ENCODE data around the gene HSPA1B.

GRCh38 chr6:31834367-31835250, 7.1 kb downstream of the HSPA1B start:
- TF ChIP-seq POLR2A (IDR thresholded peaks at IDR 0.05; ENCODE audit: borderline replicate concordance, extremely low read depth, insufficient read depth, insufficient read length) (peak; percentile 97), CEBPB (IDR thresholded peaks at IDR 0.05; ENCODE audit: low read depth) (no peak), JUND (IDR thresholded peaks at IDR 0.05) (no peak), SIN3A (IDR thresholded peaks at IDR 0.05; ENCODE audit: low read depth) (no peak)
- TF ChIP-seq, protein P1, sequence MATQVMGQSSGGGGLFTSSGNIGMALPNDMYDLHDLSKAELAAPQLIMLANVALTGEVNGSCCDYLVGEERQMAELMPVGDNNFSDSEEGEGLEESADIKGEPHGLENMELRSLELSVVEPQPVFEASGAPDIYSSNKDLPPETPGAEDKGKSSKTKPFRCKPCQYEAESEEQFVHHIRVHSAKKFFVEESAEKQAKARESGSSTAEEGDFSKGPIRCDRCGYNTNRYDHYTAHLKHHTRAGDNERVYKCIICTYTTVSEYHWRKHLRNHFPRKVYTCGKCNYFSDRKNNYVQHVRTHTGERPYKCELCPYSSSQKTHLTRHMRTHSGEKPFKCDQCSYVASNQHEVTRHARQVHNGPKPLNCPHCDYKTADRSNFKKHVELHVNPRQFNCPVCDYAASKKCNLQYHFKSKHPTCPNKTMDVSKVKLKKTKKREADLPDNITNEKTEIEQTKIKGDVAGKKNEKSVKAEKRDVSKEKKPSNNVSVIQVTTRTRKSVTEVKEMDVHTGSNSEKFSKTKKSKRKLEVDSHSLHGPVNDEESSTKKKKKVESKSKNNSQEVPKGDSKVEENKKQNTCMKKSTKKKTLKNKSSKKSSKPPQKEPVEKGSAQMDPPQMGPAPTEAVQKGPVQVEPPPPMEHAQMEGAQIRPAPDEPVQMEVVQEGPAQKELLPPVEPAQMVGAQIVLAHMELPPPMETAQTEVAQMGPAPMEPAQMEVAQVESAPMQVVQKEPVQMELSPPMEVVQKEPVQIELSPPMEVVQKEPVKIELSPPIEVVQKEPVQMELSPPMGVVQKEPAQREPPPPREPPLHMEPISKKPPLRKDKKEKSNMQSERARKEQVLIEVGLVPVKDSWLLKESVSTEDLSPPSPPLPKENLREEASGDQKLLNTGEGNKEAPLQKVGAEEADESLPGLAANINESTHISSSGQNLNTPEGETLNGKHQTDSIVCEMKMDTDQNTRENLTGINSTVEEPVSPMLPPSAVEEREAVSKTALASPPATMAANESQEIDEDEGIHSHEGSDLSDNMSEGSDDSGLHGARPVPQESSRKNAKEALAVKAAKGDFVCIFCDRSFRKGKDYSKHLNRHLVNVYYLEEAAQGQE (IDR thresholded peaks at IDR 0.05; ENCODE audit: low read depth) = no peak
- TF ChIP-seq, protein P2, sequence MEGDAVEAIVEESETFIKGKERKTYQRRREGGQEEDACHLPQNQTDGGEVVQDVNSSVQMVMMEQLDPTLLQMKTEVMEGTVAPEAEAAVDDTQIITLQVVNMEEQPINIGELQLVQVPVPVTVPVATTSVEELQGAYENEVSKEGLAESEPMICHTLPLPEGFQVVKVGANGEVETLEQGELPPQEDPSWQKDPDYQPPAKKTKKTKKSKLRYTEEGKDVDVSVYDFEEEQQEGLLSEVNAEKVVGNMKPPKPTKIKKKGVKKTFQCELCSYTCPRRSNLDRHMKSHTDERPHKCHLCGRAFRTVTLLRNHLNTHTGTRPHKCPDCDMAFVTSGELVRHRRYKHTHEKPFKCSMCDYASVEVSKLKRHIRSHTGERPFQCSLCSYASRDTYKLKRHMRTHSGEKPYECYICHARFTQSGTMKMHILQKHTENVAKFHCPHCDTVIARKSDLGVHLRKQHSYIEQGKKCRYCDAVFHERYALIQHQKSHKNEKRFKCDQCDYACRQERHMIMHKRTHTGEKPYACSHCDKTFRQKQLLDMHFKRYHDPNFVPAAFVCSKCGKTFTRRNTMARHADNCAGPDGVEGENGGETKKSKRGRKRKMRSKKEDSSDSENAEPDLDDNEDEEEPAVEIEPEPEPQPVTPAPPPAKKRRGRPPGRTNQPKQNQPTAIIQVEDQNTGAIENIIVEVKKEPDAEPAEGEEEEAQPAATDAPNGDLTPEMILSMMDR (IDR thresholded peaks at IDR 0.05 in 2 of 3, conservative IDR thresholded peaks at IDR 0.05 in 1 of 3; ENCODE audit: borderline replicate concordance in 1 of 3, insufficient read depth in 1 of 3, low read depth in 2 of 3, low read length in 2 of 3) = no peak
